Measurements from ENCODE around the gene SLC35G3.

Gene SLC35G3

GRCh38 chr17:35149941-35150340 is 44.3 kb downstream of the SLC35G3 start:
- no peak for ATAC-seq
- TF ChIP-seq BACH2 (CRISPR knock-in tag; IDR thresholded peaks at IDR 0.05; ENCODE audit: borderline replicate concordance) = no peak
- TF ChIP-seq CREB5 (CRISPR knock-in tag; IDR thresholded peaks at IDR 0.05; ENCODE audit: low read depth) = no peak

GRCh38 chr17:35148144-35148543 is 46.0 kb downstream of the SLC35G3 start:
- no peak for ATAC-seq
- TF ChIP-seq ZFP30 (CRISPR knock-in tag; IDR thresholded peaks at IDR 0.05) (no peak), PATZ1 (CRISPR knock-in tag; IDR thresholded peaks at IDR 0.05; ENCODE audit: borderline replicate concordance) (no peak), CSDC2 (CRISPR knock-in tag; IDR thresholded peaks at IDR 0.05) (no peak), ZNF70 (CRISPR knock-in tag; IDR thresholded peaks at IDR 0.05) (no peak), PPARA (CRISPR knock-in tag; IDR thresholded peaks at IDR 0.05; ENCODE audit: borderline replicate concordance) (no peak), SNAI2 (CRISPR knock-in tag; IDR thresholded peaks at IDR 0.05) (no peak), TOX (CRISPR knock-in tag; IDR thresholded peaks at IDR 0.05; ENCODE audit: borderline replicate concordance) (no peak), GLIS3 (CRISPR knock-in tag; IDR thresholded peaks at IDR 0.05) (no peak), ARNTL (CRISPR knock-in tag; IDR thresholded peaks at IDR 0.05; ENCODE audit: borderline replicate concordance, low read depth) (no peak)

GRCh38 chr17:35147375-35147905 is 46.8 kb downstream of the SLC35G3 start, which contains the start of gene UNC45B:
Gene UNC45B, plus strand, starts transcription at chr17:35147817. Its CDS starts 447 bp downstream, at chr17:35148264.
- ATAC-seq = no peak
- TF ChIP-seq ZNF565 (CRISPR knock-in tag; conservative IDR thresholded peaks at IDR 0.05; ENCODE audit: low read depth) (no peak), ARNTL (CRISPR knock-in tag; IDR thresholded peaks at IDR 0.05; ENCODE audit: borderline replicate concordance, low read depth) (no peak), TOX (CRISPR knock-in tag; IDR thresholded peaks at IDR 0.05; ENCODE audit: borderline replicate concordance) (no peak), CSDC2 (CRISPR knock-in tag; IDR thresholded peaks at IDR 0.05) (no peak), CREB5 (CRISPR knock-in tag; IDR thresholded peaks at IDR 0.05; ENCODE audit: low read depth) (no peak), CSRNP3 (CRISPR knock-in tag; IDR thresholded peaks at IDR 0.05) (no peak), OSR1 (CRISPR knock-in tag; IDR thresholded peaks at IDR 0.05) (no peak), POU6F1 (CRISPR knock-in tag; IDR thresholded peaks at IDR 0.05; ENCODE audit: borderline replicate concordance, low read depth) (no peak), ZC3H10 (CRISPR knock-in tag; IDR thresholded peaks at IDR 0.05) (no peak), ZFP3 (CRISPR knock-in tag; IDR thresholded peaks at IDR 0.05) (no peak), SNAI2 (CRISPR knock-in tag; IDR thresholded peaks at IDR 0.05) (no peak), TCF4 (CRISPR knock-in tag; IDR thresholded peaks at IDR 0.05; ENCODE audit: borderline replicate concordance) (no peak), BACH2 (CRISPR knock-in tag; IDR thresholded peaks at IDR 0.05; ENCODE audit: borderline replicate concordance) (no peak), PPARA (CRISPR knock-in tag; IDR thresholded peaks at IDR 0.05; ENCODE audit: borderline replicate concordance) (no peak), GLIS3 (CRISPR knock-in tag; IDR thresholded peaks at IDR 0.05) (no peak)

GRCh38 chr17:35146214-35146833 is 47.9 kb downstream of the SLC35G3 start:
- no peak for ATAC-seq
- TF ChIP-seq GLIS3 (CRISPR knock-in tag; IDR thresholded peaks at IDR 0.05) (no peak), ESRRG (CRISPR knock-in tag; IDR thresholded peaks at IDR 0.05) (no peak), ZFP3 (CRISPR knock-in tag; IDR thresholded peaks at IDR 0.05) (no peak), ISL1 (CRISPR knock-in tag; IDR thresholded peaks at IDR 0.05) (no peak), CREB5 (CRISPR knock-in tag; IDR thresholded peaks at IDR 0.05; ENCODE audit: low read depth) (no peak), PATZ1 (CRISPR knock-in tag; IDR thresholded peaks at IDR 0.05; ENCODE audit: borderline replicate concordance) (no peak), RARB (CRISPR knock-in tag; IDR thresholded peaks at IDR 0.05) (no peak), CSRNP3 (CRISPR knock-in tag; IDR thresholded peaks at IDR 0.05) (no peak)
